Dermis microvascular lymphatic vessel endothelial cell (primary cell): ENCODE measurements around the gene CAMK2D. TPM values are rescaled to one million over a fixed set of nuclear protein-coding genes. Genes with fewer than 3 reads are reported as not detected.

Experiments
- DNase-seq, 2 donors: peaks; one replicate each; pipeline versions ENCODE4 v3.0.0 to v3.0.0-alpha.2; 2010; ENCODE audit warnings: low read depth in 2 of 2
- total RNA-seq: library from RNA; depleted of rRNA; stranded (reverse); fragments of >200 nt; gene quantifications from 2 replicates; pipeline ENCODE4 v1.2.1, GENCODE V29; 2014

Gene CAMK2D
- total RNA-seq, 1 donor from 2014 or later = 37.5 TPM

GRCh38 chr4:113607147-113607720 lies 154.3 kb downstream of the CAMK2D start:
- no peak for DNase-seq

GRCh38 chr4:113604955-113605354 lies 156.6 kb downstream of the CAMK2D start:
- no peak for DNase-seq

- peak in 1 of 2 donors; percentile 6 for DNase-seq
These were observed 157.6 kb downstream of the CAMK2D start for GRCh38 chr4:113603911-113604310.

GRCh38 chr4:113602646-113603228 lies 158.8 kb downstream of the CAMK2D start:
- DNase-seq = no peak

GRCh38 chr4:113601636-113602035 lies 159.9 kb downstream of the CAMK2D start:
- DNase-seq = no peak

- no peak for DNase-seq
These were observed 165.1 kb downstream of the CAMK2D start for GRCh38 chr4:113596396-113596795.

GRCh38 chr4:113594231-113594556 lies 167.3 kb downstream of the CAMK2D start:
- DNase-seq = no peak

- no peak for DNase-seq
These were observed 167.9 kb downstream of the CAMK2D start for GRCh38 chr4:113593400-113594230.

GRCh38 chr4:113591982-113592381 lies 169.6 kb downstream of the CAMK2D start:
- no peak for DNase-seq

GRCh38 chr4:113588895-113589668 lies 172.5 kb downstream of the CAMK2D start:
- no peak for DNase-seq

GRCh38 chr4:113587640-113588275 lies 173.8 kb downstream of the CAMK2D start:
- no peak for DNase-seq

- no peak for DNase-seq
These were observed 174.4 kb downstream of the CAMK2D start for GRCh38 chr4:113587156-113587555.

- DNase-seq = no peak
These were observed 175.5 kb downstream of the CAMK2D start for GRCh38 chr4:113586072-113586471.

GRCh38 chr4:113584407-113585150 lies 177.0 kb downstream of the CAMK2D start:
- peak in 1 of 2 donors; percentile 57 for DNase-seq

GRCh38 chr4:113582737-113583136 lies 178.8 kb downstream of the CAMK2D start:
- DNase-seq = no peak

- no peak for DNase-seq
These were observed 182.2 kb downstream of the CAMK2D start for GRCh38 chr4:113579360-113579759.

- DNase-seq = no peak
These were observed 184.4 kb downstream of the CAMK2D start for GRCh38 chr4:113576947-113577678.

GRCh38 chr4:113575401-113575800 lies 186.1 kb downstream of the CAMK2D start:
- DNase-seq = no peak

GRCh38 chr4:113574636-113575103 lies 186.9 kb downstream of the CAMK2D start:
- DNase-seq = peak; percentile 51 to 74

GRCh38 chr4:113572620-113573019 lies 188.9 kb downstream of the CAMK2D start:
- DNase-seq = no peak
